ENCODE measurements around the gene NTM.

The NTM gene

DNA sequence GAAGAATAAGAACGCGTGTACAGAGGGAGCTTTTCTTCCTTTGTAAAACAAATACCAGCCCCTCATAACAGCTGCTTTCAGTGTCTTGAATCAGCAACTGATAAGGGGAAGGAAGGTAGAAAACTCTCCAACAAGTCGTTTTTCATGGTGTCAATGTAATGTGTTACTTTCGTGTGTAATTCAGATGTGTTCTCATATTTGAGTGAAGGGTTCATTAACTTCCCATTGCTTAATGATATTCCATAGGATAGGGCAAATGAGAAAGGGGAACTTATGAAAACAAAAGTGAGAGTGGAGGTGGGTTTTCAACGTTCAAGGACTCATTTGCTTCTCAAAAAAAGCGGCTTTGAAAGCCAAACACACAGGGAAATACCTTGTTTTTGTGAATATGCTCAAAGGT lies 452.1 kb downstream of the NTM start:
- DNase-seq (ENCODE audit: low read depth in 2 of 2), result no peak

DNA sequence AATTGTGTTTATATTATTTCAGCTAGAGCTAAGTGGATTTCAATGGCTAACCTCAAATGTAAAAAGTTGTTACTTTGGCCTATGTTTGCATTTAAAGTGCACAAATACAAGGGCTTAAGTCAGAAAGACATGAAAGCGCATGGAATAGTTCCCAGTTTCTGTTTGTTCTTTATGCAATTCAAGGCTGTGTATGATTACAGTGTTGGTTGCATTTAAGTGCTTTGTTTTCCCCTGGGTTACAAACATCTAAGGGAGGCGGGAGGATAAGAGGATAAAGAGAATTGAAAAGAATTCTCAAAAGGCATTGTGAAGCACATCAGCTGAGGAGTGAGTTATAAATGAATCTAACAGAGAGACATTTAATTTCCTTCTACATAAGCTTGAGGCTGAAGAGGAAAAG lies 453.4 kb downstream of the NTM start:
- no peak for DNase-seq (ENCODE audit: low read depth in 2 of 2)

- no peak for DNase-seq (ENCODE audit: low read depth in 2 of 2)
Observed at GRCh38 chr11:131824771-131825170, 454.4 kb downstream of the NTM start.

DNA sequence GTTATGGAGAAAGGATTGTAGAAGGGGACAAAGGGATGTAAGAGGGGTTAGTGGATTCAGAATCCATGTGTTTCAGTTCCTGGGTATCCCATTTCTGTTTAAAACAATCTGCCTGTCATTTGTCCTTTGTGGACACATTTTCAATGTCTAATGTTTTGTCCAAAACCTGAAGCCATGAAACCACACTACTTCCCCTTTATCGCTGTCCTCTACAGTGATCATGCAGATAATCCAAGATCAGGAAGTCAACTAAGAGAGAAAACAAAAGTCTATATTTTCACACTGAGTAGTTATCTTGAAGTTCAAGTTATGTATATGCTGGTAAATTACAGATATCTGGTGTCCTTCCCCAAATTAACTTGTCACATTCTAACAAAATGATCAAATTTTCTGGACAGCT lies 457.0 kb downstream of the NTM start:
- no peak for DNase-seq (ENCODE audit: low read depth in 2 of 2)

- DNase-seq (ENCODE audit: low read depth in 2 of 2), result no peak
Observed at GRCh38 chr11:131829725-131830124, 459.3 kb downstream of the NTM start.

- DNase-seq (ENCODE audit: low read depth in 2 of 2), result no peak
Observed at GRCh38 chr11:131832079-131832478, 461.7 kb downstream of the NTM start.

DNA sequence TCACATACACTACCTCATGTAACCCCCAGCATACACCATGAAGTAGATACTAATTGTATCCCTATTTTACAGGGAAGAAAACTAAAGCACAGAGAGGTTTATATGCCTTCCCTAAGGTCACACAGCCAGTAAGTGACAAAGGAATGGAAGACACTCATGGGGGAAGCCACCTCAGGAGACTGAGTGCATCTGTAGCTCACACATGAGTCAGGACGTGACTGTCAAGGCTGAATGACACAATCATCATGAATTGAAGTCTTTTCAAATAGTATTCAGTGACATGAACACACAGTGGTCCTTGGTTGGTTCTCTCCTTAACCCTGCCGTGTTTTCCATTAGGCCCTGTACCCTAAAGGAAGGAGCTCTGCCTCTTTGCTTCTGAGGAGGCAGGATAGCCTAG lies 463.0 kb downstream of the NTM start:
- no peak for DNase-seq (ENCODE audit: low read depth in 2 of 2)

GRCh38 chr11:131837562-131837961 lies 467.1 kb downstream of the NTM start:
- no peak for DNase-seq (ENCODE audit: low read depth in 2 of 2)

DNA sequence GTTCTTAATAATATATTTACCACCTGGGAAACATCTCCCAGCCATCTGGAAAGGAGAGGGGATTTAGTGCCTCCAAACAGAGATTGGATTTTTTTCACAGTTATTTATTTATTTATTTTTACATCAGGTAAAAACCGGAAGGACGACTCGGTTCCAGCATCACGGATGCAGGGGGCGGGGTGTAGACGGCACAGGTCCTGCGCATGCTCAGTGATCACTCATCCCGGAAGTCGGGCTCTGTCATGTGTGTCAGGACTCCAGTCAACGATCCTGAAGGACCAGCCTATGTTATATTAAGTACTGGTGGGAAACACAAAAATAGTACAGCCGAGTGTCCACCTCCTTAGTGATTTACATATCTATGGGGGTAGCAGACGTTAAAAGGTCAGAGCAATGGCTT lies 467.6 kb downstream of the NTM start:
- DNase-seq (ENCODE audit: low read depth in 2 of 2), result no peak

DNA sequence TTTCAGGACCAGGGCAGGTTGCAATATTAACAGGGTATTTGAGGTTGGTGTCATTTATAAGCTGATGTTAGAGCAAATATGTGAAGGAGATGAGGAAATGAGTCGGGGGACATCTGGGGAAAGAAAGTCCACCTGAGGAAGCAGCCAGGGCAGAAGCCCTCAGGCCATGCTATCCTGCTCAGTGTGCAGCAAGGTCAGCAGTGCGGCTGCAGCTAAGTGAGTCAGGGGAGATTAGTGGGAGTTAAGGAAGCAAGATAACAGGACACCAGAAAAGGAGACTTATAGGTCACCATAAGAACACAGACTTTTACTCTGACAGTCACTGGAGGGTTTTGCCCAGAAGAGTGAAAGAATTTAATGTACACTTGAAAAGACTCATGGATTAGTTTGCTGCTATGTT lies 468.9 kb downstream of the NTM start:
- no peak for DNase-seq (ENCODE audit: low read depth in 2 of 2)

GRCh38 chr11:131840545-131840944 lies 470.1 kb downstream of the NTM start:
- DNase-seq (ENCODE audit: low read depth in 2 of 2), result no peak

DNA sequence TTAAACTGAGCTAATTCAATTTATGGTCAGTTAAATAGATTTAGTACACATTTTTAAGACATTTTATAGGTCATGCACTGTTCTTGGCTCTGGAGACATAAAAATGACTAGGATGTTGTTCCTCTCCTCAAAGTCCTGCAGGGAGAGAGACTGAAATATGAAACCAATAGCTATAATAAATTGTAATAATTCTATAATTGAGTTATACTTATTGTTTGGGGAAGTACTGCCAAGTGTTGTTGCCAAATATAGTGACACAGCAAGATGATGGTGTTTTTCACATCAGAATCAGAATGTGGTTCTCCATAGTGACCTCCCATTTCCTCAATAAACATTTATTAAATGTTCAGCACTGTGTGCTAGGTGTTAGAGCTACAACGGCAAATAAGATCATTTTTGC lies 470.6 kb downstream of the NTM start:
- no peak for DNase-seq (ENCODE audit: low read depth in 2 of 2)

GRCh38 chr11:131841925-131842635 lies 471.7 kb downstream of the NTM start:
- no peak for DNase-seq (ENCODE audit: low read depth in 2 of 2)

DNA sequence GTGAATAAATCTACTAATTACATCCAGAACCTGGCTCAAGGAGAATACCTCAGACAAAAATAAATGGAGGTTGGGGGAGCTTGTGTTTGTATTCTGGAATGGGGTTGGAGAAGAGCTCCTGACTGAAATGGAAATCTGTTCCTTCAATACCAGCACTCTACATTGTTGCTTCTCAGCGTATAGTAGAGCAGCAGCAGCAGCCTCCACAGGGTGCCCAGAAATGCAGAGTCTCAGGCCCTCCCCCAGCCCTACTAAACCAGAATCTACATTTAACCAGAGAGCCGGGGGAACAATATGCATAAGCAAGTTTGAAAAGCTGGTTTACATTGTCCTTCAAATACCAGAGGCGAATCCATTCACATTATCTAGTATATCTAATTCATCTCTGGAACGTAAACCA lies 474.8 kb downstream of the NTM start:
- no peak for DNase-seq (ENCODE audit: low read depth in 2 of 2)

- no peak for DNase-seq (ENCODE audit: low read depth in 2 of 2)
Observed at GRCh38 chr11:131849485-131849884, 479.1 kb downstream of the NTM start.

DNA sequence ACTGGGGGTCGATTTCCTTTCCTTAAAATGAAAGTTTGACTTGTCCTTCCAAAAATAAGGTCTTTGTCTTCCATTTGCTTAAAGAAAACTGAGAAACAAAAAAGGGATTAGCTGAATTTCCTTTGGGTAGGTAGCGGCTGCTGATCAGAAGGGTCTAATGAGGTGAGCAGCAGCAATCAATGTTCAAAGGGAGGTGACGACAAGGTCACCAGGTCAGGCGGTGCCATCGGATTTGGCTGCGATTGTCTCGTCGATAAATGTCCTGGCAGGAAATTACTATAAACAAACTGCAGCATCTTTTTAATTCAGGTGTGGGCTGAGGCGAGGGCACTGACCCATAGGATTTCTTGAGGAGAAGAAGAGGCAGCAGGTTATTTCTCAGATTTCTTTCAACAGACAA lies 480.1 kb downstream of the NTM start:
- DNase-seq (ENCODE audit: low read depth in 2 of 2), result no peak

DNA sequence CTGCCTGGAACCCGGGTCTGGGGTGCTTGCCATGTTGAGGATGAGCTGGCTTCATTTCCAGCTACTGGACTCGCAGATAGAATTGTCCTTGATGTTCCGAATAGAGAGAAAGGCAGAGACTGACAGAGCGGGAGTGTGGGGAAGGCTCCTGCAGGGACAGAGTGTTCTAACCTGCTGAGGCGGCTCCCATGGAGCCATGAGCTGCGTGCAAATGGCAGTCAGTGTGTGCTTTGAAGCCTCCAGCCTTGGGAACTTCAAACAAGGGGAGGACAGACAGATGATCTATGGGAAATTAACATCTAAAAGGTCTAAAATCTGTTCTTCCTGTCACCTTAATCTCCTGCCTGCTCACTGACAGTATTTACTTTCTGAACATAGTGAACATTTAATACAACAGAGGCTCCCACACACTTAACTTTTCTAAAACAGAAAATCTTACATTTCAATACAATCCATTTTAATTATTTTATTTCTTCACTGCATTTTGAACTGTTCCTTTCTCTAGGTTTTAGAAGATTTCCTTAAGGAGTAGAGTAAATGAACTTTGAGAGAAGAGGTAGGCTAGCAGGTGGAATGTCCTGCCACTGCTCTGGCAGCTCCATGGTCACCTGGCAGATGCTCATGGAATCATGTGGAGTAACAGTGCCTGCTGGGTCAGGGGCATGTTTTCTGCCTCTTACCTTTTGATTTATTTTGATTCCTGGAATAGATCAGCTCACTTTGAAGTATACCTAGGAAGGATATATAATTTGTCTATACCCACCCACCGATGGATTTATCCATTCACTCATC lies 481.7 kb downstream of the NTM start:
- DNase-seq (ENCODE audit: low read depth in 2 of 2), result no peak

- no peak for DNase-seq (ENCODE audit: low read depth in 2 of 2)
Observed at GRCh38 chr11:131852757-131853156, 482.3 kb downstream of the NTM start.

DNA sequence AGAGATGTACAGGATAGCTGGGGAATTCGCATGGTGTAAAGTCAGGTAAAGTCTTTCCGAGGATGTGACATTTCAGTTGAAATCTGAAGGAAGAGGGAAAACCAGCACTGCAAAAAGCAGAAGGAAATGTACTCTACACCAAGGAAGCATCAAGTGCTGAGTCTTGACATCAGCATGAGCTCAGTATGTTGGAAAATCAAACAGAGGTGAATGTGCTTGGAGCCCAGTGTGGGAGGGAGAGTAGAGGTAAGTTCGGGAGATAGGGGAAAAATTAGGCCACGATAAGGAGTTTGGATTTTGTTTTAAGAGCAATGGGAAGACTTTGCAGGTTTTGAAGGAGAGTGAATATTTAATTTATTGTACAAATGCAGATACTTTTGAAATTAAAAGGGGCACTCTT lies 484.0 kb downstream of the NTM start:
- no peak for DNase-seq (ENCODE audit: low read depth in 2 of 2)

DNA sequence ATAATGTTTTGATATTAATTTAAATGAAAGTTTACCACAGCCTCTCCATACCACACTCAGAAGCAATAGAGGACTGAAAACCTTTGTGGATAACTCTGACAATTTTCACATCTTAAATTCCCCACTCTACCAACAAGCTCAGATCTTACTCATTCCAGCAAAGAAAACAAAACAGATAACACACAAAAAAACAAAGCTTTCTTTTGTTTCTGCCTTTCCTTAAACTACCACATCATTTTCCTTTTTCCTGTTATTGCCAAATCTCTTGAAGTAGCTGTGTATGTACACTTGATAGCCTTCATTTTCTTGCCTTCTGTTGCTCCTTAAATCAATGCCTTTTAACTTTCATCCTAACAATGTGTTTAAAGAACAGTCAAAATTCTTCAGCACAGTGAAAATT lies 484.9 kb downstream of the NTM start:
- no peak for DNase-seq (ENCODE audit: low read depth in 2 of 2)

- DNase-seq (ENCODE audit: low read depth in 2 of 2), result no peak
Observed at GRCh38 chr11:131857246-131857645, 486.8 kb downstream of the NTM start.

GRCh38 chr11:131858505-131858904 lies 488.1 kb downstream of the NTM start:
- no peak for DNase-seq (ENCODE audit: low read depth in 2 of 2)

DNA sequence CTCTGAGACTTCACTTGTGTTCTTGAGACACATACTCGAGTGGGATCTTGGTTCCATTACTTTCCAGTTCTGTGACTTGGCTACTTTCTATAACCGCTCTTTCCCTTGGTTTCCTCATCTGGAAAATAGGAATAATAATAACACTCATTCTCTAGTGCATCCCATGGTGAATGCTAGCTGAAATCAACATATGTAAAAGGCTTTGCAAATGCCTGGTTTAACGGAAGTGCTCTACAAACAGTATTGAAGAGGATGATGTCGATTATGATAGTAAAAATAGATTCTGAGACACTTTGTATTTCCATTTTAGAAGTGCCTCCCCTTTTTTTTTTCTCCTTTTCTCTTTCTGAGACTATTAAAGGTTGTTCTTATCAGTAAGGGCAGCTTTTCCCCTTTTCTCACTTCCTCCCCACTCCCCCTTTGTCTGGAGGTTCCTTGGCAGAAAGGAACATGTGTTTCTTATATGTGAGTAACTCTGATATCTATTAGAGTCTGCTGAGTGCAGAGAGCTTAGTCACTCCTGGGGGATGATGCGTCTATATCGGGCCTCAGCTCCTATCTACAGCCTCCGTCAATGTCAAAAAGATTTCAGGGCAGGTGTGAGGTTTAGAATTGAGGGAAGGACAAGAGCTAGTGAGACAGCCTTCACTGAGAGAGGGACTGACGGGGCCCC lies 489.3 kb downstream of the NTM start:
- no peak for DNase-seq (ENCODE audit: low read depth in 2 of 2)
